BE2C (cell line): Measurements from ENCODE around the gene INO80B.
"Not testable (repeated sequence)": the region's sequence is repeated elsewhere in the genome, so short reads cannot be mapped to it uniquely, and the experiment has no call there.

ENCODE experiments used
- DNase-seq: peaks from one replicate; pipeline ENCODE4 v3.0.0-alpha.2; 2020
- H3K27me3 ChIP-seq: fragments of 250-450 bp; sonication (Bioruptor Pico); 2 replicates; pipeline ENCODE4 v1.5.1; 2020; ENCODE audit warnings: mild to moderate bottlenecking
- H3K36me3 ChIP-seq: fragments of 250-450 bp; sonication (Bioruptor Pico); 2 replicates; pipeline ENCODE4 v1.5.1; 2020; ENCODE audit warnings: mild to moderate bottlenecking
- H3K4me1 ChIP-seq: fragments of 250-450 bp; sonication (Bioruptor Pico); 2 replicates; pipeline ENCODE4 v1.5.1; 2020
- H3K4me3 ChIP-seq: 2 replicates; pipeline ENCODE4 v1.5.1; 2011; ENCODE audit warnings: low read depth, low read length
- H3K9me3 ChIP-seq: fragments of 250-450 bp; sonication (Bioruptor Pico); 2 replicates; pipeline ENCODE4 v1.5.1; 2020
- CTCF ChIP-seq: IDR thresholded peaks from 2 replicates; pipeline ENCODE4 v1.5.1; 2012; ENCODE audit warnings: mild to moderate bottlenecking, low read depth, low read length

Gene INO80B

GRCh38 chr2:74419345-74419744 lies 35.5 kb upstream of the INO80B start:
- Histone ChIP-seq H3K9me3 (no peaks in the 10 kb centered on the region), H3K4me1 (no peaks in the 10 kb centered on the region), H3K27me3 (no peaks in the 10 kb centered on the region), H3K36me3 (no peaks in the 10 kb centered on the region), H3K4me3 (no peak overlapping the region)
- no peak for TF ChIP-seq CTCF
- DNase-seq, result no peak

GRCh38 chr2:74420006-74420405 lies 34.9 kb upstream of the INO80B start:
- Histone ChIP-seq H3K27me3 (no peaks in the 10 kb centered on the region), H3K36me3 (no peaks in the 10 kb centered on the region), H3K4me1 (no peaks in the 10 kb centered on the region), H3K9me3 (no peaks in the 10 kb centered on the region), H3K4me3 (no peak overlapping the region)
- no peak for TF ChIP-seq CTCF
- no peak for DNase-seq

GRCh38 chr2:74420443-74421103 lies 34.3 kb upstream of the INO80B start:
- peak overlapping the region; percentile 78 for H3K4me3 ChIP-seq
- not testable (repeated sequence) for H3K36me3 ChIP-seq, DNase-seq, H3K9me3 ChIP-seq, H3K4me1 ChIP-seq, H3K27me3 ChIP-seq

GRCh38 chr2:74421221-74421870 lies 33.5 kb upstream of the INO80B start, which contains the start of the genes C2orf81 and WDR54:
C2orf81 (minus strand) TSS chr2:74421619; CDS start chr2:74421560, 59 bp downstream.
WDR54 (plus strand) TSS chr2:74421730; CDS start chr2:74422154, 424 bp downstream.
- DNase-seq, result peak; percentile 89
- no peak for TF ChIP-seq CTCF
- no peaks in the 10 kb centered on the region for H3K9me3 ChIP-seq
- no peaks in the 10 kb centered on the region for H3K36me3 ChIP-seq
- H3K4me1 ChIP-seq, result no peaks in the 10 kb centered on the region
- peak within 1 kb of the TSS; percentile 78 for H3K4me3 ChIP-seq
- no peaks in the 10 kb centered on the region for H3K27me3 ChIP-seq

- Histone ChIP-seq H3K27me3 (no peaks in the 10 kb centered on the region), H3K36me3 (no peaks in the 10 kb centered on the region)
- TF ChIP-seq CTCF, result no peak
These were observed 31.4 kb upstream of the INO80B start for GRCh38 chr2:74423231-74424095.

GRCh38 chr2:74424139-74424992 lies 30.5 kb upstream of the INO80B start:
- Histone ChIP-seq H3K27me3 (no peaks in the 10 kb centered on the region), H3K4me1 (no peaks in the 10 kb centered on the region), H3K36me3 (no peaks in the 10 kb centered on the region), H3K9me3 (no peaks in the 10 kb centered on the region), H3K4me3 (no peak overlapping the region)
- no peak for TF ChIP-seq CTCF
- no peak for DNase-seq

More at GRCh38 chr2:74423231-74424095, 31.4 kb upstream of the INO80B start:
- Histone ChIP-seq H3K4me1 (no peaks in the 10 kb centered on the region), H3K9me3 (no peaks in the 10 kb centered on the region), H3K4me3 (no peak overlapping the region)
- no peak for DNase-seq
